ENCODE results near the gene CCDC57.

DNA sequence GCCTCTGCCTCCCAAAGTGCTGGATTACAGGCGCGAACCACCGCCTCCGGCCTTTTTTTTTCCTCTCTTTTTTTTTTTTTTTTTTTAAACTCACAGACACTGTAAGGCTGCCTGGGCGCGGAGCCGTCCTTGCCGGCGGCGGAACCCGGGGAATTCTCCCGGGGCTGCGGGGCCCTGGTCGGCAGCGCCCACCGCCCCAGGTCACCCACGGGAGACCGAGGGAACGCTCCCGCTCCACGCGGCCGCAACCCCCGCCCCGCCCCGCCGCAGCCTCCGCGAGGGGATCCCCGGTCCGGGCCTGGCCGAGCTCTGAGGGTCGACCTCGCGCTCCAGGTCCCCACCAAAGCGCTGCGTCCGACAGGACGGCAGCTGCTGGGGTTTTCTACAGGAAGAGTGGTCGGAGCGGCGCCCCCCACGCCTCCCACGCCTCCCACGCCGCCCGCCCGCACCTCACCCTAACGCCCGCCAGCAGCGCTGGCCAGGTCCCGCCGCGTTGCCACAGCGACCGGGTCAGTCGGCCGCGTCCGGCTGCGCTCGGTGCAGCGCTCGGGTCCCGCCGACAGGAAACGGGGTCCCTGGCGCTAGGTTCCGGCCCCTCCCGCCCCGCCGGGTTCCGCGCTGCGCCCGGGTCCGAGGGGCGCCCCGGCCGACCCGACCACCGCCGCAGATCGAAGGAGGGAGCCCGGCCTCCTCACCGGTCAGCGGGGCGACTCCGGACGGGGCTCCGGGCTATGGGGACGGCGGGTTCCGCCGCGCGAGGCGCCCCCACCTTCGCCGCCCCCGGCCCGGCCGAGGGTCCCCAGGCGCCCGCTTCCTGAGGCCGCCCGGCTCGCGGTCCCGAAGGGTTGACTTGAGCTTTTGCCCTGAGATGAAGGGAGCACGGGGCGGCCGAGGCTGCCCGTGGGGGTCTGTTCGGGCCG, at the start of gene CCDC57:
- TF ChIP-seq, protein P1, sequence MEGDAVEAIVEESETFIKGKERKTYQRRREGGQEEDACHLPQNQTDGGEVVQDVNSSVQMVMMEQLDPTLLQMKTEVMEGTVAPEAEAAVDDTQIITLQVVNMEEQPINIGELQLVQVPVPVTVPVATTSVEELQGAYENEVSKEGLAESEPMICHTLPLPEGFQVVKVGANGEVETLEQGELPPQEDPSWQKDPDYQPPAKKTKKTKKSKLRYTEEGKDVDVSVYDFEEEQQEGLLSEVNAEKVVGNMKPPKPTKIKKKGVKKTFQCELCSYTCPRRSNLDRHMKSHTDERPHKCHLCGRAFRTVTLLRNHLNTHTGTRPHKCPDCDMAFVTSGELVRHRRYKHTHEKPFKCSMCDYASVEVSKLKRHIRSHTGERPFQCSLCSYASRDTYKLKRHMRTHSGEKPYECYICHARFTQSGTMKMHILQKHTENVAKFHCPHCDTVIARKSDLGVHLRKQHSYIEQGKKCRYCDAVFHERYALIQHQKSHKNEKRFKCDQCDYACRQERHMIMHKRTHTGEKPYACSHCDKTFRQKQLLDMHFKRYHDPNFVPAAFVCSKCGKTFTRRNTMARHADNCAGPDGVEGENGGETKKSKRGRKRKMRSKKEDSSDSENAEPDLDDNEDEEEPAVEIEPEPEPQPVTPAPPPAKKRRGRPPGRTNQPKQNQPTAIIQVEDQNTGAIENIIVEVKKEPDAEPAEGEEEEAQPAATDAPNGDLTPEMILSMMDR (IDR thresholded peaks at IDR 0.05 in 8 of 11, conservative IDR thresholded peaks at IDR 0.05 in 3 of 11): peak in 8 of 11 experiments; percentile 5 to 51 (median 20)
- TF ChIP-seq POLR2A (IDR thresholded peaks at IDR 0.05): no peak
